ENCODE data around the gene DSCAML1. TPM values are rescaled to one million over a fixed set of nuclear protein-coding genes. Genes with fewer than 3 reads are reported as not detected.

Gene DSCAML1
- total RNA-seq, 1 donor = not detected

DNA sequence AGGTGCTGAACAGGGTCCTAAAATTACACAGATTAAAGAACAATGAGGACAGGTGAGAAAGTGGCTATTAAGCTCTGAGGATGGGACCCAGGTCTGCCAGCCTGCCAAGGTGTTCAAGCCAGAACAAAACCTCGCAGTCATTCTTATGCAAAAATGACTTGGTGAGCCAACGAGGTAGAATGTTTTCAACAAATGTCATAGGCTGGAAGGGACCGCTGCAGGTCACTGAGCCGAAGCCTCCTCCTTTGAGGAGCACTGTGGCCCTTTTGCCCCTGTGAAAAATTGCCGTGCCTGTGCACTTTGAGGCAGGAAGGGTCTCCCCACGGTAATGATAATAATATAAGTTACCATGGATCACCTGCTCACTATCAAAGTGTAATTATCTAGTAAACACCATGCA lies 216.2 kb downstream of the DSCAML1 start:
- TF ChIP-seq, protein P1, sequence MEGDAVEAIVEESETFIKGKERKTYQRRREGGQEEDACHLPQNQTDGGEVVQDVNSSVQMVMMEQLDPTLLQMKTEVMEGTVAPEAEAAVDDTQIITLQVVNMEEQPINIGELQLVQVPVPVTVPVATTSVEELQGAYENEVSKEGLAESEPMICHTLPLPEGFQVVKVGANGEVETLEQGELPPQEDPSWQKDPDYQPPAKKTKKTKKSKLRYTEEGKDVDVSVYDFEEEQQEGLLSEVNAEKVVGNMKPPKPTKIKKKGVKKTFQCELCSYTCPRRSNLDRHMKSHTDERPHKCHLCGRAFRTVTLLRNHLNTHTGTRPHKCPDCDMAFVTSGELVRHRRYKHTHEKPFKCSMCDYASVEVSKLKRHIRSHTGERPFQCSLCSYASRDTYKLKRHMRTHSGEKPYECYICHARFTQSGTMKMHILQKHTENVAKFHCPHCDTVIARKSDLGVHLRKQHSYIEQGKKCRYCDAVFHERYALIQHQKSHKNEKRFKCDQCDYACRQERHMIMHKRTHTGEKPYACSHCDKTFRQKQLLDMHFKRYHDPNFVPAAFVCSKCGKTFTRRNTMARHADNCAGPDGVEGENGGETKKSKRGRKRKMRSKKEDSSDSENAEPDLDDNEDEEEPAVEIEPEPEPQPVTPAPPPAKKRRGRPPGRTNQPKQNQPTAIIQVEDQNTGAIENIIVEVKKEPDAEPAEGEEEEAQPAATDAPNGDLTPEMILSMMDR (IDR thresholded peaks at IDR 0.05; ENCODE audit: insufficient read depth, low read depth, low read length) = no peak
- no peak for DNase-seq (ENCODE audit: low read depth)
- no peak overlapping the region for H3K4me3 ChIP-seq (ENCODE audit: low read depth, low read length)

DNA sequence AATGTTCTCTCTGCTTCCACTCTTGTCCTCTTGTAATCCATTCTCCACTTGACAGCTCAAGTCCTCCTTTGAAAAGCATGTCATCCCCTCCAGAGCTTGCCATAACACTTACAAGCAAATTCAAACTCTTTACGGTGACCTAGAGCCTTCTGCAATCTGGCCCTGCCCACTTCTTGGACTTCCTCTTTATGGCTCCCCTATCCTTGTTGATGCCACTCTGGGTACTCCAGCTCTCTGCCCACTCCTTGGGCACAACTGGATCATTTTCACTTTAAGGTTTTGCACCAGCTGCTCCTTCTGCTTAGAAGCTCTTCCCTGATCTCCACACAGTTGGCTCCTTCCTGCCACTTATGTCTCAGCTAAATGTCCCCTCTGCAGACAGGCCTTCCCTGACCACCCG lies 217.9 kb downstream of the DSCAML1 start:
- no peak for DNase-seq (ENCODE audit: low read depth)
- TF ChIP-seq, protein P1 (IDR thresholded peaks at IDR 0.05; ENCODE audit: insufficient read depth, low read depth, low read length) = no peak
- no peak overlapping the region for H3K4me3 ChIP-seq (ENCODE audit: low read depth, low read length)

DNA sequence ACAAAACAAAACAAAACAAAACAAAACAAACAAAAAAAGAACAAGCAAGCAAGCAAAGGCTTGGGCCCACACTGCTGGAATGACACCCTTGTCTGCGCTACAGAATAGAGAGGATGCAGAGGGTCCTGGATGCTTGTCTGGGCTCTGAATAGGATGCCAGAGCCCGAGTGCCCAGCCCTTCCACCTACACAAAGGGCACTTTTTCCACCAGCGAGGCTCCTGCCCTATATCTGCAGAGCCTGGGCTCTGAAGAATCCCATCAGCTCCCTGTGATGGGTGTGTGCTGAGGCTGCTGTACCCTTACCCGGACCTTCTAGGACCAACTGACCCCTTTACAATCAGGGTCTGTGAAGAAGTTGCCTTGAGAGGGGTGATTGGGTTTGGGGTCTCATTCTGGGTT lies 221.2 kb downstream of the DSCAML1 start:
- H3K4me3 ChIP-seq (ENCODE audit: low read depth, low read length) = no peak overlapping the region
- DNase-seq (ENCODE audit: low read depth) = no peak

DNA sequence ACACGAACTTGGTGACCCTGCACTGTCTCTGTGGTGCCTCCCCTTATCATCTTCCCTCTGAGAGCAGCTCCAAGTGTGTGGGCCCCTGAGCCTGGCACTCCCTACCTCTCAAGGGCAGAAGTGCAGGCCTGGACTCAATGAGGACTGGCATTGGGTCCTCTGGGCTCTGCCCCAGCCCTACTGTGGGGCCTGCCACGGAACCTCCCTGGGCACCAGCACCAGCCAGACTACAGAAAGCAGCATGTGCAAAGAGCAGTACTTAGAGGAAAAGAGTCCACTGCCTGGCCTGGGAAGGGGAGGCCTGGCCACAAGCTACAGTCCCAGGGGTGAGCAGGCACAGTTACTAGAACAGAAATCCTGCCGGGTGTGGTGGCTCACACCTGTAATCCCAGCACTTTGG lies 222.5 kb downstream of the DSCAML1 start:
- no peak for DNase-seq (ENCODE audit: low read depth)
- no peak overlapping the region for H3K4me3 ChIP-seq (ENCODE audit: low read depth, low read length)
- TF ChIP-seq, protein P1 (IDR thresholded peaks at IDR 0.05; ENCODE audit: insufficient read depth, low read depth, low read length) = no peak

More for the DNA sequence above, 221.2 kb downstream of the DSCAML1 start:
- TF ChIP-seq, protein P1 (IDR thresholded peaks at IDR 0.05; ENCODE audit: insufficient read depth, low read depth, low read length) = no peak

DNA sequence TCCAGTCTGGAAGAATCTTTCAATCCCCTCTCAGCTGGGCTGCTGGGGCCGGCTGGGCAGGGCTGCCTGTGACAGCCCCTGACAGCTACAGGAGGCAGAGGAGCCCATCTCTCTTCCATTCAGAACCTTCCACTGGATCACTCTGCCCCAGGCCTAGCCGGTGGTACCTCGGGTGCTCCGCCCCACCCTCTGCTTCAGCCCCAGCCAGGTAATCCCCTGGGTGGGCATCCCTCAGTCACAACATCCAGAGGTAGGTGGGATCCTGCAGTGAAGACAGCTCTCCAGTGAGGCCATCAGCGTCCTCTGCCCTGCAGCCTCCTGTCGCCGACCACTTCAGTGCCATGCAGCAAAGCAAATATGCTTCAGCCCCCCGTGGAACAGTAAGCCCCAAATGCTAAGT lies 223.7 kb downstream of the DSCAML1 start:
- no peak overlapping the region for H3K4me3 ChIP-seq (ENCODE audit: low read depth, low read length)
- TF ChIP-seq, protein P1 (IDR thresholded peaks at IDR 0.05; ENCODE audit: insufficient read depth, low read depth, low read length) = no peak
- DNase-seq (ENCODE audit: low read depth) = no peak

DNA sequence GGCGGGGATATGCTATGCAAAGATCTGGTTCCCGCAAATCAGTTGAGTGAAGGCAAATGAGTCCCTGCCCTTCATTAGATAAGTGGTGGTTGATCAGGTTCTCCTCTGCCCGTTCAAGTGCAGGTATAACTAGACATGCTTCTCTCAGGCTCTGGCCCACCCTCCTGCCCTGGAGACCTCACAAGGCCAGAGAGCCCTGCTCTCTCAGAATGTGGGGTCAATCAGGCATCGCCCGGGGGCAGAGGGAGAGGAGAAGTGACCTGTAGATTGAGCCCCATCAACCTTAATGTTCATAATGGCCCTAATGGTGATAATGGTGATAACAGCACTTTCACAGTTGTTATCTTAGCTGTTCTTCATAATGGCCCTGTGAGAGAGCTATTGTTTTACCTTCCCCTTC lies 224.3 kb downstream of the DSCAML1 start:
- DNase-seq (ENCODE audit: low read depth) = no peak
- TF ChIP-seq, protein P1 (IDR thresholded peaks at IDR 0.05; ENCODE audit: insufficient read depth, low read depth, low read length) = no peak
- no peak overlapping the region for H3K4me3 ChIP-seq (ENCODE audit: low read depth, low read length)

DNA sequence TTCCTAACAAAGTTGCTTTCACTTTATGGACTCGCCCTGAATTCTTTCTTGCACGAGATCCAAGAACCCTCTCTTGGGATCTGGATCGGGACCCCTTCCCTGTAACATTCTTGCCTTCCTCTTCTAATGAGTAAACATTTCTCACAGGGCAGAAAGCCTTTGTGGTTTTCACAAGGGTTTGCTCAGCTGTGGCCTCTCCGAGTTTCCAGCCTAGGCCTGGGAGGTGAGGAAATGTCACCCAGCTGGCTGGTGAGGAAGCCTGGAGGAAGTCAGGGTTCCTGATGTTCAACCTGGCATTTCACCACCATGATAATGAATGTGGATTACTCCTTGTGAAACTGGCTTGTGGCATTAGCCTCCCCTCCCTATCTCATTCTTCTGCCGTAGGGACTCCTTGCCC lies 224.9 kb downstream of the DSCAML1 start:
- no peak for DNase-seq (ENCODE audit: low read depth)
- H3K4me3 ChIP-seq (ENCODE audit: low read depth, low read length) = no peak overlapping the region
- TF ChIP-seq, protein P1 (IDR thresholded peaks at IDR 0.05; ENCODE audit: insufficient read depth, low read depth, low read length) = no peak
